ENCODE data around the gene LLGL2.

Gene LLGL2

GRCh38 chr17:75549246-75550138, 24.0 kb downstream of the LLGL2 start:
- DNase-seq (ENCODE audit: low read depth, low spot score), result no peak

GRCh38 chr17:75550139-75550465, 24.6 kb downstream of the LLGL2 start:
- no peak for DNase-seq (ENCODE audit: low read depth, low spot score)

GRCh38 chr17:75551266-75551665, 25.8 kb downstream of the LLGL2 start:
- DNase-seq (ENCODE audit: low read depth, low spot score), result no peak

- no peak for DNase-seq (ENCODE audit: low read depth, low spot score)
Observed at GRCh38 chr17:75552425-75553294, 27.2 kb downstream of the LLGL2 start.

GRCh38 chr17:75553295-75554110, 28.0 kb downstream of the LLGL2 start:
- DNase-seq (ENCODE audit: low read depth, low spot score), result no peak

GRCh38 chr17:75555679-75556153, 30.2 kb downstream of the LLGL2 start:
- no peak for DNase-seq (ENCODE audit: low read depth, low spot score)

GRCh38 chr17:75557075-75557851, 31.8 kb downstream of the LLGL2 start:
- no peak for DNase-seq (ENCODE audit: low read depth, low spot score)

GRCh38 chr17:75557852-75558665, 32.6 kb downstream of the LLGL2 start:
- no peak for DNase-seq (ENCODE audit: low read depth, low spot score)

- DNase-seq (ENCODE audit: low read depth, low spot score), result no peak
Observed at GRCh38 chr17:75558666-75559530, 33.4 kb downstream of the LLGL2 start.

GRCh38 chr17:75559958-75560533, 34.5 kb downstream of the LLGL2 start:
- no peak for DNase-seq (ENCODE audit: low read depth, low spot score)

GRCh38 chr17:75561927-75562603, 36.6 kb downstream of the LLGL2 start:
- DNase-seq (ENCODE audit: low read depth, low spot score), result no peak

GRCh38 chr17:75563063-75563758, 37.7 kb downstream of the LLGL2 start:
- DNase-seq (ENCODE audit: low read depth, low spot score), result no peak

- no peak for DNase-seq (ENCODE audit: low read depth, low spot score)
Observed at GRCh38 chr17:75564195-75564594, 38.7 kb downstream of the LLGL2 start.

GRCh38 chr17:75565066-75565465, 39.6 kb downstream of the LLGL2 start:
- no peak for DNase-seq (ENCODE audit: low read depth, low spot score)

- no peak for DNase-seq (ENCODE audit: low read depth, low spot score)
Observed at GRCh38 chr17:75565618-75566017, 40.1 kb downstream of the LLGL2 start.

GRCh38 chr17:75566416-75566815, 40.9 kb downstream of the LLGL2 start:
- no peak for DNase-seq (ENCODE audit: low read depth, low spot score)

GRCh38 chr17:75566834-75567233, 41.3 kb downstream of the LLGL2 start:
- no peak for DNase-seq (ENCODE audit: low read depth, low spot score)

Measured in smooth muscle cell of the brain vasculature (primary cell).